ENCODE measurements around the gene PCDHGA5. TPM values are rescaled to one million over a fixed set of nuclear protein-coding genes. Genes with fewer than 3 reads are reported as not detected.
"Not testable (repeated sequence)": the region's sequence is repeated elsewhere in the genome, so short reads cannot be mapped to it uniquely, and the experiment has no call there.

Gene PCDHGA5
- total RNA-seq, 3 donors from 2014 or later = 5.4 to 9.4 (median 8.8) TPM

DNA sequence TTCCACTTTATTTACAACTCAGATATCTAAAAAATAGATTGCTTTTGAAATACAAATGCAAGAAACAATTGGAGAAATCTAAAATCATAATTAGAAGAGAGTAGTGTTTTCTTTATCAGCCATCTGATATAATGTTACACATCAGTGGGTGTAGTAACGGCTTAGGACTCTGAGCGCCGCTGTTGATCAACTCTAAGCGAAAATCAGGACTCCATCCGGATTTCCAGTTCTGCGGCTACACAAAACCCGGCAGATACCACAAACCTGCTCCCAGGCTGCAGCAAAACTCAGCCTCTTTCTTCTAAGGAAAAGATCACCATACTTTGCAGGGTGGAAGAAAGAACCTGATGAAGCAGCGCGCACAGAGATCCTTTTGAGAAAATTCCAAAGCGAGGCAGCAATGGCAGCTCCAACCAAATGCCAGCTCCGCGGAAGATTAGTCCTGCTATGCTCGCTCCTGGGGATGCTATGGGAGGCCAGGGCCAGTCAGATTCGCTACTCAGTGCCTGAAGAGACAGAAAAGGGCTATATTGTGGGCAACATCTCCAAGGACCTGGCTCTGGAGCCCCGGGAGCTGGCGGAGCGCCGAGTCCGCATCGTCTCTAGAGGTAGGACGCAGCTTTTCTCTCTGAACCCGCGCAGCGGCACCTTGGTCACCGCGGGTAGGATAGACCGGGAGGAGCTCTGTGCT lies 38.7 kb downstream of the PCDHGA5 start, which contains the start of gene PCDHGA9:
PCDHGA9 (plus strand) TSS at position 226 of the 691 bp plus-strand sequence; CDS start at position 401, 175 bp downstream.
- H3K36me3 ChIP-seq = no peaks in the 10 kb centered on the region
- H3K4me1 ChIP-seq = no peaks in the 10 kb centered on the region
- H3K9me3 ChIP-seq = peaks cover 77 to 96% of the 10 kb centered on the region in 2 donors
- intact Hi-C loops (cut with DNase I; ENCODE audit: low total_unique reads) = loop anchor here (5.0 kb wide), 1 partner anchor 125 kb away; no protein-coding TSS in a partner anchor
- H3K4me3 ChIP-seq = peak within 1 kb of the TSS; percentile 27 to 57 (median 35)
- DNase-seq (ENCODE audit: low spot score in 2 of 2) = no peak
- peak within 1 kb of the TSS in 1 of 2 donors; percentile 0 for H3K27ac ChIP-seq
- no peaks in the 10 kb centered on the region for H3K27me3 ChIP-seq
- TF ChIP-seq POLR2A (IDR thresholded peaks at IDR 0.05) = no peak
- no peak for TF ChIP-seq POLR2AphosphoS5 (IDR thresholded peaks at IDR 0.05)
- no peak for TF ChIP-seq CTCF (IDR thresholded peaks at IDR 0.05)

GRCh38 chr5:141403387-141403786 lies 39.4 kb downstream of the PCDHGA5 start:
- H3K4me3 ChIP-seq = peak overlapping the region; percentile 27 to 57 (median 35)
- no peaks in the 10 kb centered on the region for H3K27me3 ChIP-seq
- TF ChIP-seq CTCF (IDR thresholded peaks at IDR 0.05) = no peak
- no peak for TF ChIP-seq POLR2A (IDR thresholded peaks at IDR 0.05)
- TF ChIP-seq POLR2AphosphoS5 (IDR thresholded peaks at IDR 0.05) = no peak
- peaks cover 79 to 100% of the 10 kb centered on the region in 2 donors for H3K9me3 ChIP-seq
- no peaks in the 10 kb centered on the region for H3K36me3 ChIP-seq
- H3K4me1 ChIP-seq = no peaks in the 10 kb centered on the region
- no peak for DNase-seq (ENCODE audit: low spot score in 2 of 2)
- H3K27ac ChIP-seq = no peak overlapping the region
- intact Hi-C loops (cut with DNase I; ENCODE audit: low total_unique reads) = loop anchor here (5.0 kb wide), 1 partner anchor 124 kb away; no protein-coding TSS in a partner anchor

GRCh38 chr5:141407790-141408505 lies 44.0 kb downstream of the PCDHGA5 start, which contains the start of gene PCDHGB6:
TSS of gene PCDHGB6 (plus strand) at chr5:141408021. CDS start at chr5:141408203, 182 bp downstream.
- intact Hi-C loops (cut with DNase I; ENCODE audit: low total_unique reads); DNase-seq (ENCODE audit: low spot score in 2 of 2); H3K36me3 ChIP-seq; H3K27ac ChIP-seq; H3K27me3 ChIP-seq; H3K4me1 ChIP-seq: not testable (repeated sequence)
- Histone ChIP-seq H3K9me3 (peaks cover 79 to 100% of the 10 kb centered on the region in 2 donors), H3K4me3 (peak within 1 kb of the TSS; percentile 20 to 58 (median 23))
- peak in 2 of 3 donors; percentile 20 to 29 for TF ChIP-seq CTCF (IDR thresholded peaks at IDR 0.05)

GRCh38 chr5:141409598-141410306 lies 45.8 kb downstream of the PCDHGA5 start:
- Histone ChIP-seq H3K9me3 (peaks cover 79 to 100% of the 10 kb centered on the region in 2 donors), H3K36me3 (no peaks in the 10 kb centered on the region), H3K27me3 (no peaks in the 10 kb centered on the region), H3K4me3 (peak overlapping the region in 1 of 3 donors; percentile 3), H3K27ac (no peak overlapping the region), H3K4me1 (no peaks in the 10 kb centered on the region)
- no peak for DNase-seq (ENCODE audit: low spot score in 2 of 2)
- intact Hi-C loops (cut with DNase I; ENCODE audit: low total_unique reads) = loop anchor here (1.0 kb wide), 1 partner anchor 9 kb away; no protein-coding TSS in a partner anchor
- TF ChIP-seq CTCF (IDR thresholded peaks at IDR 0.05) = no peak
- TF ChIP-seq POLR2AphosphoS5 (IDR thresholded peaks at IDR 0.05) = no peak
- no peak for TF ChIP-seq POLR2A (IDR thresholded peaks at IDR 0.05)
